Activated naive CD8-positive, alpha-beta T cell treated with anti-CD3 and anti-CD28 coated beads for 36 hours (primary cell): Measurements from ENCODE around the gene NEB. TPM values are rescaled to one million over a fixed set of nuclear protein-coding genes. Genes with fewer than 3 reads are reported as not detected.

Experiments used
- DNase-seq: peaks from one replicate; pipeline ENCODE4 v3.0.0; 2021
- H3K27ac Mint-ChIP-seq: one replicate; pipeline ENCODE4 v1.8.0; 2022; ENCODE audit warnings: mild to moderate bottlenecking, moderate library complexity, mixed read lengths
- H3K27me3 Mint-ChIP-seq: one replicate; pipeline ENCODE4 v1.8.0; 2022; ENCODE audit warnings: mild to moderate bottlenecking, mixed read lengths
- H3K36me3 Mint-ChIP-seq: one replicate; pipeline ENCODE4 v1.8.0; 2021; ENCODE audit warnings: mild to moderate bottlenecking, mixed read lengths
- H3K4me1 Mint-ChIP-seq: one replicate; pipeline ENCODE4 v1.8.0; 2021; ENCODE audit warnings: mixed read lengths
- H3K4me3 Mint-ChIP-seq: one replicate; pipeline ENCODE4 v1.8.0; 2022; ENCODE audit warnings: mild to moderate bottlenecking, moderate library complexity, mixed read lengths
- H3K9me3 Mint-ChIP-seq: one replicate; pipeline ENCODE4 v1.8.0; 2022; ENCODE audit warnings: mixed read lengths
- total RNA-seq, 2 experiments: library from RNA; stranded (reverse); gene quantifications; one replicate each; pipeline ENCODE4 v1.2.3, GENCODE V29; 2021

NEB gene
- total RNA-seq, 2 experiments from 2014 or later = 0.06 to 0.20 TPM

- Mint-ChIP-seq H3K27me3 (no peaks in the 10 kb centered on the region), H3K9me3 (no peaks in the 10 kb centered on the region), H3K36me3 (no peaks in the 10 kb centered on the region), H3K27ac (no peak overlapping the region), H3K4me3 (no peak overlapping the region), H3K4me1 (no peaks in the 10 kb centered on the region)
- no peak for DNase-seq
Measured at GRCh38 chr2:151688719-151689118, 45.6 kb downstream of the NEB start.

- Mint-ChIP-seq H3K4me3 (no peak overlapping the region), H3K27me3 (no peaks in the 10 kb centered on the region), H3K27ac (no peak overlapping the region), H3K36me3 (no peaks in the 10 kb centered on the region), H3K9me3 (no peaks in the 10 kb centered on the region), H3K4me1 (no peaks in the 10 kb centered on the region)
- no peak for DNase-seq
Measured at GRCh38 chr2:151682459-151683003, 51.7 kb downstream of the NEB start.

DNA sequence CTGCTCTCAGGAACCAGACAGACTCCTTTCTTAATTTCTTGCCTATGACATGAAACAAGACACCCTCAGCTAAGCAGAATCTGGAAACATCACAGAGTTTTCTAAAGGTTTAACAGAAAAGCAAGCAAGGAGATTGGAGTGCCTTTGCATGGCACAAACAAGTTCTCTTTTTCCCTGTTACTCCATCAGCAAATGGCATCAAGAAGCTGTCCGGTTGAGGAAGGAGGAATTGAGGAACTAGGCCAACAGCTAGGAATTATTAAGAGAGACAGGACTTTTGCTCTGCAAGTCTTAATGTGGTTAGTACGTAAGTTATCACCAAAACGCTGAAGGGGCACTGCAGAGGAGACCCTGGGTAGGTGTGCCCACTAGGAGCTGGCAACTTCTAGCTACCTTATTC lies 53.2 kb downstream of the NEB start:
- no peaks in the 10 kb centered on the region for H3K4me1 Mint-ChIP-seq
- no peak overlapping the region for H3K4me3 Mint-ChIP-seq
- H3K9me3 Mint-ChIP-seq = no peaks in the 10 kb centered on the region
- DNase-seq = no peak
- no peak overlapping the region for H3K27ac Mint-ChIP-seq
- no peaks in the 10 kb centered on the region for H3K27me3 Mint-ChIP-seq
- H3K36me3 Mint-ChIP-seq = no peaks in the 10 kb centered on the region

DNA sequence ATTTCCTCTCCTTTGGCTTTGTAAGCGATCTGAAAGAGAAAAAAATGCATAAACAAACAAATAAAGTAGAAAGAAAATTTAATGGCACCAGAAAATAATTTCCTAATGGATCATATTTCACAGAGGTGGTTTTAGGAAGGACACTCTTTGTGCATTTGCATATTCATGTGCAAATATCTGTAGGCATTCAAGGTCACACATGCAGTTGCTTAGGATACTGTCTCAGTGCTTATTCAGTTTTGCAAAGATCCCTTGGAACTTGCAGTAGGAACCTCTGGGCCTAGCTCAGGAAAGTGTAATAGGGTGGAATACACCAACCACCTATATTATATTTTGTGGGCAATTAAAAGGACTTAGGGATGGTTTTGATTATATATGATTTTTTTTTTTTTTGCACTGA lies 54.3 kb downstream of the NEB start:
- Mint-ChIP-seq H3K4me3 (no peak overlapping the region), H3K27me3 (no peaks in the 10 kb centered on the region), H3K9me3 (no peaks in the 10 kb centered on the region), H3K36me3 (no peaks in the 10 kb centered on the region), H3K4me1 (no peaks in the 10 kb centered on the region), H3K27ac (no peak overlapping the region)
- no peak for DNase-seq

- Mint-ChIP-seq H3K27ac (no peak overlapping the region), H3K4me3 (no peak overlapping the region), H3K9me3 (no peaks in the 10 kb centered on the region), H3K4me1 (no peaks in the 10 kb centered on the region), H3K27me3 (no peaks in the 10 kb centered on the region), H3K36me3 (no peaks in the 10 kb centered on the region)
- no peak for DNase-seq
Measured at GRCh38 chr2:151678849-151679248, 55.4 kb downstream of the NEB start.

GRCh38 chr2:151673016-151673415 lies 61.3 kb downstream of the NEB start:
- peaks cover 8% of the 10 kb centered on the region for H3K4me1 Mint-ChIP-seq
- no peaks in the 10 kb centered on the region for H3K9me3 Mint-ChIP-seq
- H3K36me3 Mint-ChIP-seq = no peaks in the 10 kb centered on the region
- no peaks in the 10 kb centered on the region for H3K27me3 Mint-ChIP-seq
- H3K4me3 Mint-ChIP-seq = no peak overlapping the region
- no peak for DNase-seq
- no peak overlapping the region for H3K27ac Mint-ChIP-seq

DNA sequence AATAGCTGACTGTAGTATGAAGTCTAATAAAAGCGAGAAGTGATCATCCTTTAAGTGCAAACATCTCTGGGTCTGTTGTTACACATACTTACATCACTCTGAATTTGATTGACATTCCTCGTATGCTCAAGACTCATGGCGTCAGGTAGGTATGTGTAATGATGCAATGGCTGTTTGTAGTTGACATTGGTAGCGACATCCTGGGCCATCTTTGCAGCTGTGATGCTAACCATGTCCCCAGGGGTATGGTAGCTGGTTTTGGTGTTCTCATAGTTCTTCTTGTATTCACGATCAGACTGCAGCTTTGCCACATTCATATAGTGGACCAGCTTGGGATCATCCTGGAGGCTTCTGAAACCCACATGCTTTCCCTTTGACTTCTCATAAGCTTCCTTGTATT lies 62.0 kb downstream of the NEB start:
- Mint-ChIP-seq H3K4me3 (no peak overlapping the region), H3K9me3 (no peaks in the 10 kb centered on the region)

GRCh38 chr2:151670846-151671597 lies 63.3 kb downstream of the NEB start:
- DNase-seq = no peak
- Mint-ChIP-seq H3K4me3 (no peak overlapping the region), H3K9me3 (no peaks in the 10 kb centered on the region), H3K27ac (no peak overlapping the region), H3K36me3 (no peaks in the 10 kb centered on the region), H3K27me3 (no peaks in the 10 kb centered on the region), H3K4me1 (peaks cover 8% of the 10 kb centered on the region)

More for the DNA sequence above, 62.0 kb downstream of the NEB start:
- H3K36me3 Mint-ChIP-seq = no peaks in the 10 kb centered on the region
- peaks cover 8% of the 10 kb centered on the region for H3K4me1 Mint-ChIP-seq
- H3K27me3 Mint-ChIP-seq = no peaks in the 10 kb centered on the region
- DNase-seq = no peak
- H3K27ac Mint-ChIP-seq = no peak overlapping the region

GRCh38 chr2:151670346-151670745 lies 63.9 kb downstream of the NEB start:
- Mint-ChIP-seq H3K27me3 (no peaks in the 10 kb centered on the region), H3K4me1 (peaks cover 8% of the 10 kb centered on the region), H3K27ac (no peak overlapping the region), H3K9me3 (no peaks in the 10 kb centered on the region), H3K36me3 (no peaks in the 10 kb centered on the region), H3K4me3 (no peak overlapping the region)
- DNase-seq = no peak

DNA sequence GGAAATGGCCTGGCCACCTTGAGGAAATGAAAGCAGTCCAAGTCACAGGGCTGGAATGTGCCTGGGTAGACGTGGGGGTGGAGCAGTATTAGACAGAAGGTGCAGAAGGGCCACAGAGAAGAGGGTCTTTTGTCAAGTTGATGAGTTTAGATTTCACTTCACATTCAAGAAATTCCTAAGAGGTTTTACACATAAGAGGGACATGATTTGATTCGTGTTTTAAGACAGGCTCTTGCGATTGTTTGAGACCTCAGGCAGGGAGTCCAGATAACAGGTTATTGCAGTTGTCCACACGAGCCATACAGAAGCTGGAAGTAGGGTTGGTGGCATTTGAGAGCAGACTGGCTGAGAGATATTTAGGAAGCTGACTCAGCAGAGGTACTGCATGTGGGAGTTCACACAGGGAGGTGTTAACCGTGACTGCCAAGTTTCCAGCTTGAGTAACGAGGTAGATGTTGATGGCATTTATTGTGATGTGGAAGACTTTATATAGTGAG lies 64.6 kb downstream of the NEB start:
- H3K36me3 Mint-ChIP-seq = no peaks in the 10 kb centered on the region
- DNase-seq = no peak
- no peaks in the 10 kb centered on the region for H3K27me3 Mint-ChIP-seq
- H3K4me3 Mint-ChIP-seq = no peak overlapping the region
- H3K27ac Mint-ChIP-seq = no peak overlapping the region
- peaks cover 8% of the 10 kb centered on the region for H3K4me1 Mint-ChIP-seq
- H3K9me3 Mint-ChIP-seq = no peaks in the 10 kb centered on the region

DNA sequence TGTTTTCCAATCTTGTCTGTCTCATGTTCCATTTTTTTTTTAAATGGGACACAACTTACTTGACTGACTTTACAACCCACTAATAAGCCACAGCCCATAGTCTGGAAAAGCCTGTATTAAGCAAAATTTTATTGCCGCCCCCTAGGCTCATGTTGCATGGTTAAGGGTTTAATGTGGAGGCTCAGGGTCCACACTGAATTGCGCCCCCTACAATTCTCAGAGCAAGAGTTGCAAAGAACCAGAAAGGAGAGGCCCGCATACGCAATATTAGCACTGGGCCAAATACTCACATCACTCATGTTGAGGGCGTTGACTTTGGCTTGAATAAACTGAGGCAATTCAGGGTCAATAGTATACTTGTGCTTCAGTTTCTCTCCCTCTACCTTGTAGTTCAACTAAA lies 65.5 kb downstream of the NEB start:
- H3K9me3 Mint-ChIP-seq = no peaks in the 10 kb centered on the region
- no peak for DNase-seq
- H3K36me3 Mint-ChIP-seq = no peaks in the 10 kb centered on the region
- no peaks in the 10 kb centered on the region for H3K27me3 Mint-ChIP-seq
- no peak overlapping the region for H3K4me3 Mint-ChIP-seq
- H3K4me1 Mint-ChIP-seq = peaks cover 8% of the 10 kb centered on the region
- no peak overlapping the region for H3K27ac Mint-ChIP-seq

DNA sequence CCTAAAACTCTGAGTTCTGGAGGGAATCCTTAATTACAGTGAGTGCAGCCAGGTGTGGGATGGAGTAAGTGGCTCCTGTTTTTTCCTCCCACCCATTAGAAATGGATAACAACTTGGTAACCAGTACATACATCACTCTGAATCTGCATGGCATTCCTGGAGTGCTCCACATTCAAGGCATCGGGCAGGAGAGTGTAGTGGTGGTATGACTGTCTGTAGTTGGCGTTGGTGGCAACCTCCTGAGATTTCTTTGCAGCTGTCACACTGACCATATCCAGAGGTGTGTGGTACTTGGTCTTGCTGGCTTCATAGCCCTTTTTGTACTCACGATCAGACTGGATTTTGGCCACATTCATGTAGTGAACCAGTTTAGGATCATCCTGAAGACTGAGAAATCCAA lies 68.3 kb downstream of the NEB start:
- no peaks in the 10 kb centered on the region for H3K27me3 Mint-ChIP-seq
- peaks cover 8% of the 10 kb centered on the region for H3K4me1 Mint-ChIP-seq
- no peak overlapping the region for H3K4me3 Mint-ChIP-seq
- H3K27ac Mint-ChIP-seq = no peak overlapping the region
- no peaks in the 10 kb centered on the region for H3K36me3 Mint-ChIP-seq
- no peaks in the 10 kb centered on the region for H3K9me3 Mint-ChIP-seq
- DNase-seq = no peak

GRCh38 chr2:151664520-151664919 lies 69.8 kb downstream of the NEB start:
- no peak overlapping the region for H3K27ac Mint-ChIP-seq
- DNase-seq = no peak
- H3K36me3 Mint-ChIP-seq = no peaks in the 10 kb centered on the region
- peaks cover 1% of the 10 kb centered on the region for H3K4me1 Mint-ChIP-seq
- H3K4me3 Mint-ChIP-seq = no peak overlapping the region
- H3K9me3 Mint-ChIP-seq = no peaks in the 10 kb centered on the region
- H3K27me3 Mint-ChIP-seq = no peaks in the 10 kb centered on the region

GRCh38 chr2:151661625-151662024 lies 72.7 kb downstream of the NEB start:
- DNase-seq = no peak
- Mint-ChIP-seq H3K27me3 (no peaks in the 10 kb centered on the region), H3K27ac (no peak overlapping the region), H3K36me3 (no peaks in the 10 kb centered on the region), H3K4me3 (no peak overlapping the region), H3K4me1 (no peaks in the 10 kb centered on the region), H3K9me3 (no peaks in the 10 kb centered on the region)

GRCh38 chr2:151658081-151658480 lies 76.2 kb downstream of the NEB start:
- DNase-seq = no peak
- Mint-ChIP-seq H3K9me3 (no peaks in the 10 kb centered on the region), H3K4me3 (no peak overlapping the region), H3K36me3 (no peaks in the 10 kb centered on the region), H3K4me1 (no peaks in the 10 kb centered on the region), H3K27ac (no peak overlapping the region), H3K27me3 (no peaks in the 10 kb centered on the region)

GRCh38 chr2:151657667-151658076 lies 76.6 kb downstream of the NEB start:
- no peak for DNase-seq
- no peak overlapping the region for H3K27ac Mint-ChIP-seq
- H3K4me3 Mint-ChIP-seq = no peak overlapping the region
- H3K36me3 Mint-ChIP-seq = no peaks in the 10 kb centered on the region
- no peaks in the 10 kb centered on the region for H3K9me3 Mint-ChIP-seq
- H3K4me1 Mint-ChIP-seq = no peaks in the 10 kb centered on the region
- no peaks in the 10 kb centered on the region for H3K27me3 Mint-ChIP-seq
